Thyroid gland (tissue), 4 donors: ENCODE results near the gene TOGARAM2. TPM values are rescaled to one million over a fixed set of nuclear protein-coding genes. Genes with fewer than 3 reads are reported as not detected.
A peak's percentile ranks its signal among the peaks of the same experiment; 100 is the strongest.

Experiments
- DNase-seq, 2 donors: peaks; one replicate each; pipeline ENCODE4 v3.0.0-alpha.2; 2019
- H3K27ac ChIP-seq, 3 donors: fragments of 200-600 bp; sonication (generic); 1 replicate in 2 of 3; 2 replicates in 1 of 3; pipeline ENCODE4 v1.5.1; 2016 to 2019; ENCODE audit warnings: mild to moderate bottlenecking in 1 of 3, moderate library complexity in 1 of 3
- H3K27me3 ChIP-seq: fragments of 200-600 bp; sonication (generic); one replicate; pipeline ENCODE4 v1.5.1; 2019
- H3K36me3 ChIP-seq, 2 donors: fragments of 200-600 bp; sonication (generic); one replicate each; pipeline ENCODE4 v1.5.1; 2016 to 2019
- H3K4me1 ChIP-seq, 2 donors: fragments of 200-600 bp; sonication (generic); one replicate each; pipeline ENCODE4 v1.5.1; 2017 to 2019
- H3K4me3 ChIP-seq, 3 donors: fragments of 200-600 bp; sonication (generic); replicated peaks in 1 of 3; 1 replicate in 2 of 3; 2 replicates in 1 of 3; pipeline ENCODE4 v1.5.1; 2016; ENCODE audit warnings: mild to moderate bottlenecking in 1 of 3
- H3K9me3 ChIP-seq: fragments of 200-600 bp; sonication (generic); one replicate; pipeline ENCODE4 v1.5.1; 2017
- POLR2A ChIP-seq, 2 donors: fragments of 450-650 bp; IDR thresholded peaks; one replicate each; pipeline ENCODE4 v1.6.1; 2017; ENCODE audit warnings: antibody characterized with exemption in 2 of 2, mild to moderate bottlenecking in 2 of 2, moderate library complexity in 1 of 2
- WGBS, 2 donors: methylation state at CpG; one replicate each; pipeline ENCODE4 v1.1.5; 2017; 5-methylcytosine and 5-hydroxymethylcytosine counted together
- intact Hi-C: fragments of 100-400 bp; cut with DNase I; formaldehyde crosslinking; loops from one replicate; pipeline ENCODE4 v1.15.1; 2023
- total RNA-seq, 4 donors: library from RNA; depleted of rRNA; stranded (reverse); fragments of >200 nt; gene quantifications; one replicate each; pipeline ENCODE4 v1.2.3, GENCODE V29; 2016
- TF ChIP-seq, protein P1 (sequence below), 6 experiments: fragments of 200-600 bp in 3 of 6; fragments of 450-650 bp in 3 of 6; sonication (generic) in 3 of 6; IDR thresholded peaks; one replicate each; pipeline ENCODE4 v1.5.1; 2016 to 2019; ENCODE audit warnings: antibody characterized with exemption in 6 of 6, mild to moderate bottlenecking in 2 of 6, inconsistent platforms in 1 of 6, moderate library complexity in 1 of 6

The TOGARAM2 gene
- total RNA-seq, 4 donors from 2014 or later: under 0.01 to 0.78 (median 0.35) TPM

- Histone ChIP-seq H3K36me3 (no peaks in the 10 kb centered on the region), H3K9me3 (no peaks in the 10 kb centered on the region), H3K27me3 (no peaks in the 10 kb centered on the region), H3K27ac (no peak overlapping the region), H3K4me3 (no peak overlapping the region), H3K4me1 (peaks cover 8 to 21% of the 10 kb centered on the region in 2 donors)
- DNase-seq: no peak
- TF ChIP-seq, protein P1, sequence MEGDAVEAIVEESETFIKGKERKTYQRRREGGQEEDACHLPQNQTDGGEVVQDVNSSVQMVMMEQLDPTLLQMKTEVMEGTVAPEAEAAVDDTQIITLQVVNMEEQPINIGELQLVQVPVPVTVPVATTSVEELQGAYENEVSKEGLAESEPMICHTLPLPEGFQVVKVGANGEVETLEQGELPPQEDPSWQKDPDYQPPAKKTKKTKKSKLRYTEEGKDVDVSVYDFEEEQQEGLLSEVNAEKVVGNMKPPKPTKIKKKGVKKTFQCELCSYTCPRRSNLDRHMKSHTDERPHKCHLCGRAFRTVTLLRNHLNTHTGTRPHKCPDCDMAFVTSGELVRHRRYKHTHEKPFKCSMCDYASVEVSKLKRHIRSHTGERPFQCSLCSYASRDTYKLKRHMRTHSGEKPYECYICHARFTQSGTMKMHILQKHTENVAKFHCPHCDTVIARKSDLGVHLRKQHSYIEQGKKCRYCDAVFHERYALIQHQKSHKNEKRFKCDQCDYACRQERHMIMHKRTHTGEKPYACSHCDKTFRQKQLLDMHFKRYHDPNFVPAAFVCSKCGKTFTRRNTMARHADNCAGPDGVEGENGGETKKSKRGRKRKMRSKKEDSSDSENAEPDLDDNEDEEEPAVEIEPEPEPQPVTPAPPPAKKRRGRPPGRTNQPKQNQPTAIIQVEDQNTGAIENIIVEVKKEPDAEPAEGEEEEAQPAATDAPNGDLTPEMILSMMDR (IDR thresholded peaks at IDR 0.05): no peak
- no peak for TF ChIP-seq POLR2A (IDR thresholded peaks at IDR 0.05)
- intact Hi-C loops: no loop called here
- 83 to 89% methylated on average over 9 of the region's 9 CpGs for WGBS, 2 donors
These were observed 10.4 kb downstream of the TOGARAM2 start for GRCh38 chr2:28991460-28991859.

- H3K4me1 ChIP-seq: peaks cover 8 to 21% of the 10 kb centered on the region in 2 donors
- intact Hi-C loops: no loop called here
- 43 to 55% methylated on average over 6 of the region's 6 CpGs for WGBS, 2 donors
- H3K9me3 ChIP-seq: no peaks in the 10 kb centered on the region
- no peaks in the 10 kb centered on the region for H3K36me3 ChIP-seq
- H3K27me3 ChIP-seq: no peaks in the 10 kb centered on the region
- H3K4me3 ChIP-seq: no peak overlapping the region
- H3K27ac ChIP-seq: no peak overlapping the region
- peak; percentile 65 to 67 for DNase-seq
- no peak for TF ChIP-seq POLR2A (IDR thresholded peaks at IDR 0.05)
- TF ChIP-seq, protein P1 (IDR thresholded peaks at IDR 0.05): no peak
These were observed 12.3 kb downstream of the TOGARAM2 start for GRCh38 chr2:28993206-28993960.

- Histone ChIP-seq H3K4me3 (no peak overlapping the region), H3K27me3 (no peaks in the 10 kb centered on the region), H3K36me3 (no peaks in the 10 kb centered on the region), H3K9me3 (no peaks in the 10 kb centered on the region), H3K27ac (no peak overlapping the region), H3K4me1 (peaks cover 8 to 21% of the 10 kb centered on the region in 2 donors)
- WGBS, 2 donors: 89 to 94% methylated on average over 10 of the region's 10 CpGs
- TF ChIP-seq POLR2A (IDR thresholded peaks at IDR 0.05): no peak
- TF ChIP-seq, protein P1 (IDR thresholded peaks at IDR 0.05): no peak
- intact Hi-C loops: no loop called here
- no peak for DNase-seq
These were observed 13.0 kb downstream of the TOGARAM2 start for GRCh38 chr2:28994074-28994473.

DNA sequence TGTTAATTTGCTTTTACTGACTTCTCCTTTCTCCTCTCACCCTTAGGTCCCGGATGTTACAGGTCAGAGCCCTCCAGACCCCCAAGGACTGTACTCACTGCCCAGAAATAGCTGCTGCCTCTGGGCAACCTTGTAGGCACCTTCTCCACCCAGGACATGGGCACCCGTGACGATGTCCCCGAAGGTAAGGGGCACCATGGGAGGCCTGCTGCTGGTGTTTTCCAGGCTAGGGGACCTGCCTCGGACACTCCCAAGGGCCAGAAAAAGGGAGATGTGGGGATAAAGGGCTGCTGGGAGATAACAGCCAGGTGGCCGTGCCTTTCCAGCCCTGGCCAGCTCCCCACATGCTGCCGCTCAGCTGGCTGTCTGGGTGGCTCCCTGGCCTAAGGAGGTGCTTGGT is 13.6 kb downstream of the TOGARAM2 start:
- H3K4me3 ChIP-seq: no peak overlapping the region
- peaks cover 8 to 21% of the 10 kb centered on the region in 2 donors for H3K4me1 ChIP-seq
- no peaks in the 10 kb centered on the region for H3K27me3 ChIP-seq
- no peak overlapping the region for H3K27ac ChIP-seq
- 85 to 90% methylated on average over 7 of the region's 7 CpGs for WGBS, 2 donors
- no peak for DNase-seq
- intact Hi-C loops: no loop called here
- H3K9me3 ChIP-seq: no peaks in the 10 kb centered on the region
- H3K36me3 ChIP-seq: no peaks in the 10 kb centered on the region
- TF ChIP-seq POLR2A (IDR thresholded peaks at IDR 0.05): no peak
- TF ChIP-seq, protein P1 (IDR thresholded peaks at IDR 0.05): no peak
